ENCODE measurements around the gene DNAAF1. TPM values are rescaled to one million over a fixed set of nuclear protein-coding genes. Genes with fewer than 3 reads are reported as not detected.
"Not testable (repeated sequence)": the region's sequence is repeated elsewhere in the genome, so short reads cannot be mapped to it uniquely, and the experiment has no call there.

DNAAF1 gene
- total RNA-seq, 1 donor = 25.3 TPM

- Histone ChIP-seq H3K27me3 (ENCODE audit: insufficient read depth, low read length) (no peaks in the 10 kb centered on the region), H3K9me3 (ENCODE audit: low read depth, low read length) (no peaks in the 10 kb centered on the region), H3K4me3 (ENCODE audit: low read length) (no peak overlapping the region), H3K4me1 (ENCODE audit: insufficient read depth, low read length) (peaks cover 16% of the 10 kb centered on the region)
These were observed 51.8 kb downstream of the DNAAF1 start for GRCh38 chr16:84196727-84197394.

- Histone ChIP-seq H3K4me3 (ENCODE audit: low read length) (no peak overlapping the region), H3K27me3 (ENCODE audit: insufficient read depth, low read length) (no peaks in the 10 kb centered on the region), H3K9me3 (ENCODE audit: low read depth, low read length) (no peaks in the 10 kb centered on the region), H3K4me1 (ENCODE audit: insufficient read depth, low read length) (peaks cover 16% of the 10 kb centered on the region)
These were observed 52.5 kb downstream of the DNAAF1 start for GRCh38 chr16:84197466-84198128.

- Histone ChIP-seq H3K4me1 (ENCODE audit: insufficient read depth, low read length) (peaks cover 16% of the 10 kb centered on the region), H3K9me3 (ENCODE audit: low read depth, low read length) (no peaks in the 10 kb centered on the region), H3K4me3 (ENCODE audit: low read length) (no peak overlapping the region), H3K27me3 (ENCODE audit: insufficient read depth, low read length) (no peaks in the 10 kb centered on the region)
These were observed 53.3 kb downstream of the DNAAF1 start for GRCh38 chr16:84198401-84198800.

GRCh38 chr16:84199097-84199496 lies 54.0 kb downstream of the DNAAF1 start:
- H3K9me3 ChIP-seq (ENCODE audit: low read depth, low read length) = no peaks in the 10 kb centered on the region
- H3K4me1 ChIP-seq (ENCODE audit: insufficient read depth, low read length) = peaks cover 14% of the 10 kb centered on the region
- no peaks in the 10 kb centered on the region for H3K27me3 ChIP-seq (ENCODE audit: insufficient read depth, low read length)
- H3K4me3 ChIP-seq (ENCODE audit: low read length) = no peak overlapping the region

- Histone ChIP-seq H3K9me3 (ENCODE audit: low read depth, low read length) (no peaks in the 10 kb centered on the region), H3K4me3 (ENCODE audit: low read length) (no peak overlapping the region), H3K4me1 (ENCODE audit: insufficient read depth, low read length) (peaks cover 8% of the 10 kb centered on the region), H3K27me3 (ENCODE audit: insufficient read depth, low read length) (no peaks in the 10 kb centered on the region)
These were observed 54.8 kb downstream of the DNAAF1 start for GRCh38 chr16:84199861-84200260.

- H3K4me1 ChIP-seq (ENCODE audit: insufficient read depth, low read length); H3K27me3 ChIP-seq (ENCODE audit: insufficient read depth, low read length); H3K9me3 ChIP-seq (ENCODE audit: low read depth, low read length); H3K4me3 ChIP-seq (ENCODE audit: low read length): not testable (repeated sequence)
These were observed 59.4 kb downstream of the DNAAF1 start for GRCh38 chr16:84204551-84204950.

- not testable (repeated sequence) for H3K4me1 ChIP-seq (ENCODE audit: insufficient read depth, low read length); H3K9me3 ChIP-seq (ENCODE audit: low read depth, low read length)
These were observed 60.0 kb downstream of the DNAAF1 start for GRCh38 chr16:84205123-84205522.

GRCh38 chr16:84205976-84206691 lies 61.0 kb downstream of the DNAAF1 start:
- Histone ChIP-seq H3K27me3 (ENCODE audit: insufficient read depth, low read length) (no peaks in the 10 kb centered on the region), H3K4me3 (ENCODE audit: low read length) (no peak overlapping the region), H3K9me3 (ENCODE audit: low read depth, low read length) (no peaks in the 10 kb centered on the region), H3K4me1 (ENCODE audit: insufficient read depth, low read length) (no peaks in the 10 kb centered on the region)

More at GRCh38 chr16:84205123-84205522, 60.0 kb downstream of the DNAAF1 start:
- not testable (repeated sequence) for H3K4me3 ChIP-seq (ENCODE audit: low read length); H3K27me3 ChIP-seq (ENCODE audit: insufficient read depth, low read length)

- Histone ChIP-seq H3K27me3 (ENCODE audit: insufficient read depth, low read length) (no peaks in the 10 kb centered on the region), H3K4me3 (ENCODE audit: low read length) (no peak overlapping the region), H3K9me3 (ENCODE audit: low read depth, low read length) (no peaks in the 10 kb centered on the region), H3K4me1 (ENCODE audit: insufficient read depth, low read length) (no peaks in the 10 kb centered on the region)
These were observed 62.1 kb downstream of the DNAAF1 start for GRCh38 chr16:84207251-84207650.

- Histone ChIP-seq H3K4me3 (ENCODE audit: low read length) (no peak overlapping the region), H3K4me1 (ENCODE audit: insufficient read depth, low read length) (no peaks in the 10 kb centered on the region), H3K27me3 (ENCODE audit: insufficient read depth, low read length) (no peaks in the 10 kb centered on the region), H3K9me3 (ENCODE audit: low read depth, low read length) (no peaks in the 10 kb centered on the region)
These were observed 62.8 kb downstream of the DNAAF1 start for GRCh38 chr16:84207879-84208278.

- Histone ChIP-seq H3K4me1 (ENCODE audit: insufficient read depth, low read length) (no peaks in the 10 kb centered on the region), H3K27me3 (ENCODE audit: insufficient read depth, low read length) (no peaks in the 10 kb centered on the region), H3K9me3 (ENCODE audit: low read depth, low read length) (no peaks in the 10 kb centered on the region), H3K4me3 (ENCODE audit: low read length) (no peak overlapping the region)
These were observed 64.9 kb downstream of the DNAAF1 start for GRCh38 chr16:84209989-84210388.

- H3K4me1 ChIP-seq (ENCODE audit: insufficient read depth, low read length) = no peaks in the 10 kb centered on the region
- H3K4me3 ChIP-seq (ENCODE audit: low read length) = no peak overlapping the region
- H3K9me3 ChIP-seq (ENCODE audit: low read depth, low read length) = no peaks in the 10 kb centered on the region
- no peaks in the 10 kb centered on the region for H3K27me3 ChIP-seq (ENCODE audit: insufficient read depth, low read length)
These were observed 67.0 kb downstream of the DNAAF1 start for GRCh38 chr16:84212154-84212553.

- Histone ChIP-seq H3K9me3 (ENCODE audit: low read depth, low read length) (no peaks in the 10 kb centered on the region), H3K27me3 (ENCODE audit: insufficient read depth, low read length) (no peaks in the 10 kb centered on the region), H3K4me3 (ENCODE audit: low read length) (no peak overlapping the region), H3K4me1 (ENCODE audit: insufficient read depth, low read length) (no peaks in the 10 kb centered on the region)
These were observed 67.5 kb downstream of the DNAAF1 start for GRCh38 chr16:84212631-84213030.

- no peak overlapping the region for H3K4me3 ChIP-seq (ENCODE audit: low read length)
- no peaks in the 10 kb centered on the region for H3K4me1 ChIP-seq (ENCODE audit: insufficient read depth, low read length)
- H3K9me3 ChIP-seq (ENCODE audit: low read depth, low read length) = no peaks in the 10 kb centered on the region
- H3K27me3 ChIP-seq (ENCODE audit: insufficient read depth, low read length) = no peaks in the 10 kb centered on the region
These were observed 69.5 kb downstream of the DNAAF1 start for GRCh38 chr16:84214451-84215066.

GRCh38 chr16:84215531-84215930 lies 70.4 kb downstream of the DNAAF1 start:
- Histone ChIP-seq H3K27me3 (ENCODE audit: insufficient read depth, low read length) (no peaks in the 10 kb centered on the region), H3K4me3 (ENCODE audit: low read length) (no peak overlapping the region), H3K4me1 (ENCODE audit: insufficient read depth, low read length) (no peaks in the 10 kb centered on the region), H3K9me3 (ENCODE audit: low read depth, low read length) (no peaks in the 10 kb centered on the region)

All from mononuclear cell (primary cell).